ENCODE data around the gene RERE.

DNA sequence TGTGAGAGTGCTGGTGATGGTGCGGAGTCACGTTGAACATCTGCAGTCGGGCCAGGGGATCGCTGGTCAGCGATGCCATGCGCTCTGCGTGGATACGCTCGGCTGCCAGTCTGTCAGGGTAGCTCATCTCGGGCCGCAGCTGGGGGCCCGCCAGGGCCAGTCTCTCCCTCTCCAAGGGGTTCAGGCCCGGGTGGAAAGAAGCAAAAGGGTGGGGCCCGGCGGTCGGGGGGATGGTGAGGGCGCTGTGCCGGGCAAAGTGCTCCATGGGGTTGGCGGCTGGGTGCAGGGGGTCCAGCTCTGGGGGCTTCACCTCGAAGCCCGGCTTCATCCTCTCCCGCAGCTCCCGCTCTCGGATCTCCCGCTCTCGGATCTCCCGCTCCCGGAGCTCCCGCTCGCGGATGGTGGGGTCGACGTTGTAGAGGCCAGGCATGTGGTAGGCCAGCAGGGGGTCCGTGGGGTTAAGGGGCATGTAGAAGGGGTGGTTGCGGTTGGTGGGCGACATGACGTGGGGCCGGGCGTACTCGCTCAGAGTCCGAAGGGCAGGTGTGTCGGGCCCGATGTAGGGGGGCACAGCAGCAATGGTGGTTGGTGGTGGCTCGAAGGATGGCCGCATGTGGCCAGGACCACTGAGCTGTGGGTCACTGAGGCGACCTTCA, 459.1 kb downstream of the RERE start:
- no peak for TF ChIP-seq FOXM1 (IDR thresholded peaks at IDR 0.05; ENCODE audit: low read depth)
- no peak for TF ChIP-seq EP300 (IDR thresholded peaks at IDR 0.05; ENCODE audit: borderline replicate concordance in 1 of 2, low read depth in 1 of 2, low read length in 1 of 2)
- TF ChIP-seq, protein P1, sequence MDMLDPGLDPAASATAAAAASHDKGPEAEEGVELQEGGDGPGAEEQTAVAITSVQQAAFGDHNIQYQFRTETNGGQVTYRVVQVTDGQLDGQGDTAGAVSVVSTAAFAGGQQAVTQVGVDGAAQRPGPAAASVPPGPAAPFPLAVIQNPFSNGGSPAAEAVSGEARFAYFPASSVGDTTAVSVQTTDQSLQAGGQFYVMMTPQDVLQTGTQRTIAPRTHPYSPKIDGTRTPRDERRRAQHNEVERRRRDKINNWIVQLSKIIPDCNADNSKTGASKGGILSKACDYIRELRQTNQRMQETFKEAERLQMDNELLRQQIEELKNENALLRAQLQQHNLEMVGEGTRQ (IDR thresholded peaks at IDR 0.05; ENCODE audit: borderline replicate concordance, low read depth, low read length), result no peak
- TF ChIP-seq GATA2 (CRISPR knock-in tag; IDR thresholded peaks at IDR 0.05), result no peak
- no peak for TF ChIP-seq CTCF (IDR thresholded peaks at IDR 0.05)
- no peak for TF ChIP-seq RFX5 (IDR thresholded peaks at IDR 0.05; ENCODE audit: low read length)
- TF ChIP-seq FOXJ3 (CRISPR knock-in tag; IDR thresholded peaks at IDR 0.05), result no peak
- no peak for TF ChIP-seq ZBTB33 (IDR thresholded peaks at IDR 0.05; ENCODE audit: borderline replicate concordance, low read depth)

Data from SK-N-SH (cell line).